GM23248 (cell line): ENCODE results near the gene YKT6. TPM values are rescaled to one million over a fixed set of nuclear protein-coding genes. Genes with fewer than 3 reads are reported as not detected.

Experiments used
- DNase-seq: peaks from one replicate; pipeline ENCODE4 v3.0.0-alpha.2; 2015
- H2AFZ ChIP-seq: fragments of 200-600 bp; sonication (generic); 2 replicates; pipeline ENCODE4 v1.6.1; 2016; ENCODE audit warnings: antibody characterized with exemption
- H3F3A ChIP-seq: fragments of 200-600 bp; sonication (generic); 2 replicates; pipeline ENCODE4 v1.6.1; 2016; ENCODE audit warnings: mild to moderate bottlenecking, antibody characterized with exemption, mixed run types; ENCODE audit not compliant: insufficient read depth
- H3K27ac ChIP-seq: fragments of 200-600 bp; sonication (generic); 2 replicates; pipeline ENCODE4 v1.5.1; 2016; ENCODE audit warnings: mild to moderate bottlenecking
- H3K27me3 ChIP-seq: fragments of 200-600 bp; sonication (generic); replicated peaks from 2 replicates; pipeline ENCODE4 v1.6.1; 2016; ENCODE audit warnings: mild to moderate bottlenecking; ENCODE audit not compliant: insufficient read depth
- H3K36me3 ChIP-seq: fragments of 200-600 bp; sonication (generic); 2 replicates; pipeline ENCODE4 v1.6.1; 2016; ENCODE audit warnings: low read depth, mild to moderate bottlenecking
- H3K4me1 ChIP-seq: fragments of 200-600 bp; sonication (generic); 2 replicates; pipeline ENCODE4 v1.6.1; 2016; ENCODE audit warnings: mild to moderate bottlenecking; ENCODE audit not compliant: insufficient read depth
- H3K4me2 ChIP-seq: fragments of 200-600 bp; sonication (generic); one replicate; pipeline ENCODE4 v1.6.1; 2016; ENCODE audit warnings: mild to moderate bottlenecking; ENCODE audit not compliant: unreplicated experiment
- H3K4me3 ChIP-seq: fragments of 200-600 bp; sonication (generic); 2 replicates; pipeline ENCODE4 v1.5.1; 2016; ENCODE audit warnings: mild to moderate bottlenecking
- H3K79me2 ChIP-seq: fragments of 200-600 bp; sonication (generic); 2 replicates; pipeline ENCODE4 v1.6.1; 2016; ENCODE audit warnings: mild to moderate bottlenecking; ENCODE audit not compliant: insufficient read depth
- H3K9ac ChIP-seq: fragments of 200-600 bp; sonication (generic); 2 replicates; pipeline ENCODE4 v1.6.1; 2016; ENCODE audit warnings: mild to moderate bottlenecking
- H3K9me2 ChIP-seq: fragments of 200-600 bp; sonication (generic); 2 replicates; pipeline ENCODE4 v1.6.1; 2016; ENCODE audit warnings: mixed run types, mild to moderate bottlenecking, moderate library complexity; ENCODE audit not compliant: insufficient read depth
- H3K9me3 ChIP-seq: fragments of 200-600 bp; sonication (generic); one replicate; pipeline ENCODE4 v1.6.1; 2017; ENCODE audit warnings: low read depth
- H4K20me1 ChIP-seq: fragments of 200-600 bp; sonication (generic); 2 replicates; pipeline ENCODE4 v1.6.0; 2016; ENCODE audit not compliant: insufficient read depth
- EZH2 ChIP-seq: fragments of 200-600 bp; sonication (generic); IDR thresholded peaks from 2 replicates; pipeline ENCODE4 v1.6.1; 2018; ENCODE audit warnings: antibody characterized with exemption, mild to moderate bottlenecking; ENCODE audit not compliant: insufficient read depth, poor library complexity, severe bottlenecking
- EZH2phosphoT487 ChIP-seq: fragments of 200-600 bp; sonication (generic); IDR thresholded peaks from 2 replicates; pipeline ENCODE4 v1.6.1; 2018; ENCODE audit warnings: antibody characterized with exemption, moderate library complexity, mild to moderate bottlenecking, low read depth; ENCODE audit not compliant: insufficient read depth
- WGBS, 2 experiments: methylation state at CpG; one replicate each; pipeline ENCODE4 v1.1.6; 2015 to 2017; ENCODE audit warnings: low lambda C conversion rate in 2 of 2, low coverage in 1 of 2; ENCODE audit errors: missing lambda C conversion rate in 2 of 2; 5-methylcytosine and 5-hydroxymethylcytosine counted together
- in situ Hi-C: fragments of 300-500 bp; cut with MboI; formaldehyde crosslinking; loops from 2 replicates; pipeline ENCODE4 v1.15.0; 2020
- polyA plus RNA-seq: library from polyadenylated mRNA; unstranded; fragments of >200 nt; fragmentation: Nextera tagmentation; extraction: Ambion mirVana; gene quantifications from 2 replicates; pipeline ENCODE4 v1.2.1, GENCODE V29; 2016
- total RNA-seq: library from RNA; depleted of rRNA; stranded (reverse); fragments of >200 nt; shearing (Covaris generic); gene quantifications from 2 replicates; pipeline ENCODE4 v1.2.3, GENCODE V29; 2014

The YKT6 gene
- total and polyA plus RNA-seq, 2 experiments from 2014 or later, result 108 to 148 TPM

DNA sequence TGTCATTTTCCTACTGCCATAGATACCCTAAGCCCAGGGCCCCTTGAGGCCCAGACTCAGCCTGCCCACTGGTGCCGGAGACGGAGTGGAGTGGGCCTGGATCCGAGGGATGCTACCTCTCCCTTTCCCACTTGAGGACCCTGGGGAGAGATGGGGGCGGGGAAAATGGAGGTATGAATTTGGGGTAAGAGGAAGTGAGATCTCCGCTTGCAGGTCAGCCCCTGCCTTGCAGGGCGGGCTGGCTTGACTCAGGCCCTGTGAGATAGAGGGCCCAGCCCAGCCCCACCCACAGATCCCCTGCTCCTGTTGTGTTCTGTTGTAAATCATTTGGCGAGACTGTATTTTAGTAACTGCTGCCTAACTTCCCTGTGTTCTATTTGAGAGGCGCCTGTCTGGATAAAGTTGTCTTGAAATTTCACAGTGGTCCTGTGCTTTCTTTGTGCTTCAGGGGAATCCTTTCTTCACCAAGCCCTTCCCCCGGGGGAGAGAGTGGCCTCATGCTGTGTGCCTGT is 13.2 kb downstream of the YKT6 start:
- no peak overlapping the region for H3K4me2 ChIP-seq
- peaks cover 32% of the 10 kb centered on the region for H3K36me3 ChIP-seq
- no peaks in the 10 kb centered on the region for H3K27me3 ChIP-seq
- H3K9ac ChIP-seq, result no peak overlapping the region
- no peak overlapping the region for H3K4me3 ChIP-seq
- DNase-seq, result no peak
- in situ Hi-C loops, result no loop called here
- no peaks in the 10 kb centered on the region for H3K9me3 ChIP-seq
- H3K79me2 ChIP-seq, result peaks cover 15% of the 10 kb centered on the region
- WGBS, 2 experiments, result 70 to 76% methylated on average over 9 of the region's 9 CpGs
- H3K27ac ChIP-seq, result no peak overlapping the region
- no peaks in the 10 kb centered on the region for H4K20me1 ChIP-seq
- H3K9me2 ChIP-seq, result no peaks in the 10 kb centered on the region
- H3K4me1 ChIP-seq, result no peaks in the 10 kb centered on the region
- H2AFZ ChIP-seq, result no peak overlapping the region
- TF ChIP-seq EZH2 (no peak), EZH2phosphoT487 (no peak)
- H3F3A ChIP-seq, result peaks cover 5% of the 10 kb centered on the region

DNA sequence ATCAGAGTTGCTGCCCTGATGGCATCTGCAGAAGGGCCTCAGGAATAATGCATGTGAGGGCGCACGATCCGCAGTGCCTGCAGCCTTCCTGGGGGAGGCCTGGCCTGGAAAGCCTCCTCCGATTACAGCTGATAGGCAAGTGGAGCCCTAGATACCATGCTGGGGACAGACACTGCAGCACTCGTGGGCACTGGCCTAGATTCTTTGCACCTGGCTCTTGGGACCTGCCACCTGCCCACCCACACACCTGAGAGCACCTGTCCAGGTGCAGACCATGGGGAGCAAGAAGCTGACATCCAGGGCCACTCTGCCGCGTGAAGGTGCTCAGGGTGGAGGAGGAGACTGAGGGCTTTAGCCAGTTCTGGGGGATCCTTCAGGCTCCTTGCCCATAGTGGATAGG is 14.8 kb downstream of the YKT6 start:
- Histone ChIP-seq H3K79me2 (0 out of 2 replicates have a peak, but pooled peaks cover 3% of the 10 kb centered on the region), H3K4me1 (no peaks in the 10 kb centered on the region), H3K4me2 (no peak overlapping the region), H2AFZ (no peak overlapping the region), H3K4me3 (no peak overlapping the region), H3K27ac (no peak overlapping the region), H3F3A (peaks cover 5% of the 10 kb centered on the region), H3K27me3 (no peaks in the 10 kb centered on the region), H3K9me2 (no peaks in the 10 kb centered on the region), H4K20me1 (no peaks in the 10 kb centered on the region), H3K36me3 (peaks cover 17% of the 10 kb centered on the region), H3K9me3 (no peaks in the 10 kb centered on the region), H3K9ac (no peak overlapping the region)
- TF ChIP-seq EZH2, result no peak
- in situ Hi-C loops, result no loop called here
- WGBS, 2 experiments, result 96 to 99% methylated on average over 6 to 7 of the region's 7 CpGs
- DNase-seq, result no peak

DNA sequence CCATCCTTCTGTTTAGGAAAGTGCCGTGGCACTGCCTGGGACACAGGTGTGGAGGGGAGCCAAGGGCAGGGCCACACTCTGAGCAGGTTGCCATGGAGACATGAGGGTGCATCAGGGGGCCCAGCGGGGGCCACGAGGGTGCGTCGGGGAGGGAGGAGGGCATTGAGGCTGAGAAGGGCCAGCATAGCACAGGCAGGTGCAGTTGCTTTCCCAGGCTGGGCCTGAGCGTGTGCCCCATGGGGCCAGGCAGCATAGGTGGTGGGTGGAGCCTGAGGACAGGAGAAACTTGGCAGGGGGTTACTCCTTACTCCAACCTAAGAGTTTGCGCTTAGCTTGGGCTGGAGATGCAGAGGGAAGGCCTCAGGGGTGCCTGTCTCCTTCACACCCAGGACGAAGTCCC is 15.2 kb downstream of the YKT6 start:
- Histone ChIP-seq H2AFZ (no peak overlapping the region), H3K4me1 (no peaks in the 10 kb centered on the region), H3K27ac (no peak overlapping the region), H3K9me2 (no peaks in the 10 kb centered on the region), H3K79me2 (no peaks in the 10 kb centered on the region), H3F3A (peaks cover 5% of the 10 kb centered on the region), H3K9me3 (no peaks in the 10 kb centered on the region), H4K20me1 (no peaks in the 10 kb centered on the region), H3K27me3 (no peaks in the 10 kb centered on the region), H3K4me2 (no peak overlapping the region), H3K4me3 (no peak overlapping the region), H3K36me3 (peaks cover 12% of the 10 kb centered on the region), H3K9ac (no peak overlapping the region)
- TF ChIP-seq EZH2, result no peak
- TF ChIP-seq EZH2phosphoT487, result no peak
- WGBS, 2 experiments, result 47 to 54% methylated on average over 4 to 8 of the region's 8 CpGs
- DNase-seq, result no peak
- in situ Hi-C loops, result no loop called here

DNA sequence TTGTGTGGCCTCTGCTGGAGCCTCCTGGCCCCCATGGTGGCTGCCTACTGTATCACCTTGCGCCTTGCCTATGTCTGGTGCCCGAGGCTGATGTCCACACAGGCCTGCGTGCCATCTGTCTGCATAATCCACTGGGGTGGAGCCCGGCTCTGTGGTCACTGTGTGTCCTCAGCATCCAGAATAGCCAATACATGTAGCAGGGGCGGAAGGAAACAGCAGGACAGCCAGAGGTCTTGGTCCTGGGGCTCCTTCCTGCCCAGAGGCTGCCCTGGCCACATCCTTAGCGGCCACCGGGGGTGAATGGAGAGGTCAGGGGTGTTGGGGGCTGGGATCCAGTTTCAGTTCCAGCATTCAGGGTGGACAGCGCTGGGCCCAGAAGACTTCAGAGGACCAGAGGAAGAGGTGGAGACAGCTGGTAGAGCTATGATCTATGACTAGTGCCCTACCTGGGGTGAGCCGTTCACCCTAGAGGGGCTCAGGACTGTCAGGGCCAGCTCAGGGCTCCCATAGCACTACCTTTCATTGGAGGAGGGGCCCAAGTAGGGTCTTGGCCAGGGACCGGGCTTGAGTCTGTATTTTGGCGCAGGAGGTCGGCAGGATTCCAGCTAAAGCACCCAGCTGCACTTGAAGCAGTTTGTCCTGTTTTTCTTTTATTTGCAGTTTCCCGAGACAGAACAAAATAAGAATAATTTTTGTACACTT is 15.9 kb downstream of the YKT6 start:
- Histone ChIP-seq H3K36me3 (0 out of 2 replicates have a peak, but pooled peaks cover 6% of the 10 kb centered on the region), H3F3A (peaks cover 2% of the 10 kb centered on the region), H3K4me2 (no peak overlapping the region), H2AFZ (no peak overlapping the region), H3K9me3 (no peaks in the 10 kb centered on the region), H3K4me1 (no peaks in the 10 kb centered on the region), H3K27me3 (no peaks in the 10 kb centered on the region), H4K20me1 (no peaks in the 10 kb centered on the region), H3K9me2 (no peaks in the 10 kb centered on the region), H3K4me3 (no peak overlapping the region), H3K79me2 (no peaks in the 10 kb centered on the region), H3K27ac (no peak overlapping the region), H3K9ac (no peak overlapping the region)
- WGBS, 2 experiments, result 71 to 72% methylated on average over 13 of the region's 13 CpGs
- in situ Hi-C loops, result no loop called here
- no peak for DNase-seq
- no peak for TF ChIP-seq EZH2phosphoT487
- no peak for TF ChIP-seq EZH2
